Muscle layer of colon (tissue), 2 donors: Measurements from ENCODE around the gene MRC1.

Source experiments
- H3K27ac ChIP-seq: one replicate; pipeline ENCODE4 v1.7.0; 2013; ENCODE audit warnings: low read depth, mild to moderate bottlenecking, low read length, moderate library complexity
- H3K27me3 ChIP-seq, 2 donors: one replicate each; pipeline ENCODE4 v1.7.0; 2013; ENCODE audit warnings: low read length in 2 of 2, mild to moderate bottlenecking in 2 of 2; ENCODE audit not compliant: insufficient read depth in 2 of 2, control insufficient read depth in 1 of 2
- H3K36me3 ChIP-seq: one replicate; pipeline ENCODE4 v1.7.0; 2013; ENCODE audit warnings: mild to moderate bottlenecking, low read length; ENCODE audit not compliant: insufficient read depth
- H3K4me1 ChIP-seq: one replicate; pipeline ENCODE4 v1.7.0; 2013; ENCODE audit warnings: mild to moderate bottlenecking, low read length; ENCODE audit not compliant: insufficient read depth
- H3K4me3 ChIP-seq, 2 donors: one replicate each; pipeline ENCODE4 v1.7.0; 2013; ENCODE audit warnings: low read length in 2 of 2, low read depth in 1 of 2, mild to moderate bottlenecking in 1 of 2, moderate library complexity in 1 of 2
- H3K9ac ChIP-seq: one replicate; pipeline ENCODE4 v1.7.0; 2013; ENCODE audit warnings: low read length
- H3K9me3 ChIP-seq: one replicate; pipeline ENCODE4 v1.7.0; 2013; ENCODE audit warnings: mild to moderate bottlenecking, low read length
- donor health status: abdominal sarcoma.
- donor health status: Adenocarcinoma of cecum.

MRC1 gene

DNA sequence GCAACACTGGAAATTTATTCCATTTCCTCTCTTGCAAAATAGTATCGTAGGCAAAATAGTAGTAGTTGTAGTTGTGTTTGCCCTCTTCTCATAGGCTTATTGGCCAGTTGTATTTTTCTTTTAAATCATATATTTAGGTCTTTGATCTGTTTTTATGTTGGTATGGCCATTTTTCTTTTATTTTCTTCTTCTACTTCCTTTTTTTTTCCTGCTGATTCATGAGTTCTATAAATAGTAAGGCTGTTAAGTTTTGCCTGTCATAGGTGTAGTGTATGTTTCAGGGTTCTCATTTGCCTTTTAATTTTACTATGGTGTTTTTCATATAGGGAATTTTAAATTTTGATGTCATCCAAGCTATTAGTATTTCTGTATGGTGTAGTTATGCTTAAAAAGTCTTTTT lies 25.4 kb upstream of the MRC1 start:
- no peaks in the 10 kb centered on the region for H3K27me3 ChIP-seq

DNA sequence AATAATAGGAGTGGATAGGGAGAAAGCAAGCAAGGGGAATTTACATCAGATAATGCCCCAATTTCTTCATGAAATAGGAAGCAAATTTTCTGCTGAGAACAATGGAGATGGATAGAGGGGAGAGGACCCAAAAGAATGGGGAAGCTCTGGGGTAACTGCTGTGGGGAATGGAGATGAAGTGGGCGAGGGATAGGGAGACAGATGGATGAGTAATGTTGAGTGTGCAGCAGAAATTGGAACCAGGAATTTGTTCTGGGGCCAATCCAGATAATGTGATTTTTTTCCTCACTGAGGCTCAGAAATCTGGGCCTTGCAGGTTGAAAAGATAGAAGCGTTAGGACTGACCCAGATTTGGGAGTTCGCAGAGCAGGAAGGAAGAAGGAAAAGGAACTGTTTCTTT lies 24.5 kb upstream of the MRC1 start:
- H3K36me3 ChIP-seq, result no peaks in the 10 kb centered on the region

More for the DNA sequence above, 25.4 kb upstream of the MRC1 start:
- Histone ChIP-seq H3K9me3 (no peaks in the 10 kb centered on the region), H3K27ac (no peak overlapping the region), H3K4me1 (peaks cover 12% of the 10 kb centered on the region), H3K9ac (no peak overlapping the region), H3K4me3 (no peak overlapping the region), H3K36me3 (no peaks in the 10 kb centered on the region)

DNA sequence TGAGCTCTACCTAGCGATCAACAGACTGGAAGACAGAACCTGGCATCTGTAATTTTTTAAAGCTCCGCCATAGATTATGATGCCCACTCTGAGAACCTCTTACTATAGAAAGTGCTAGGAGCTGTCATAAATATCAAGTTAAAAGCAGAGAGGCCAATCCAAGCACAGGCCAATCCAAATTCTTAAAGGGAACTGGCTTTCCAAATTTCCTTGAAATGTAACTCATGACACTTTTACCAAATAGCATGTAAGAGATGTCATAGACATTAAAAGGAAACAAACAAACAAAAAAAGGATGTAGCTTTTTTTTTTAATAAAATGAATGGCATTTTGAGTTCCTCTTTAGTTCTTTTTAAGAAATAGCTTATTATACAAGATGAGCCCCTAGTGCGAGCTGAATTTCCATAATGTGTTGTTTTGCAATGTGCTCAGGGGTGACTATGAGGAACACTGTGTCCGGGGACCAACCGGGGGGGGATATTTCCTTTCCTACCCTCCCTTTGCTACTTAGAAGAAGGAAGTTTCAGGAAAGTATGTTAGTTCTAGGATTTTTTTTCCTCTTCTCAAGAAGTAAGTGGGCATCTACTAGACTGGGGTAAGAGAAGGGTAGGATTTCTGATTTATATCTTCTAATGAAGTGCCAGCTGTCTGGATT lies 23.7 kb upstream of the MRC1 start:
- Histone ChIP-seq H3K9ac (no peak overlapping the region), H3K36me3 (no peaks in the 10 kb centered on the region), H3K4me3 (no peak overlapping the region), H3K9me3 (no peaks in the 10 kb centered on the region), H3K27ac (no peak overlapping the region), H3K4me1 (peaks cover 12% of the 10 kb centered on the region), H3K27me3 (no peaks in the 10 kb centered on the region)

More for the DNA sequence above, 24.5 kb upstream of the MRC1 start:
- Histone ChIP-seq H3K4me3 (no peak overlapping the region), H3K9ac (no peak overlapping the region), H3K27me3 (no peaks in the 10 kb centered on the region), H3K4me1 (peaks cover 12% of the 10 kb centered on the region), H3K9me3 (no peaks in the 10 kb centered on the region), H3K27ac (no peak overlapping the region)

DNA sequence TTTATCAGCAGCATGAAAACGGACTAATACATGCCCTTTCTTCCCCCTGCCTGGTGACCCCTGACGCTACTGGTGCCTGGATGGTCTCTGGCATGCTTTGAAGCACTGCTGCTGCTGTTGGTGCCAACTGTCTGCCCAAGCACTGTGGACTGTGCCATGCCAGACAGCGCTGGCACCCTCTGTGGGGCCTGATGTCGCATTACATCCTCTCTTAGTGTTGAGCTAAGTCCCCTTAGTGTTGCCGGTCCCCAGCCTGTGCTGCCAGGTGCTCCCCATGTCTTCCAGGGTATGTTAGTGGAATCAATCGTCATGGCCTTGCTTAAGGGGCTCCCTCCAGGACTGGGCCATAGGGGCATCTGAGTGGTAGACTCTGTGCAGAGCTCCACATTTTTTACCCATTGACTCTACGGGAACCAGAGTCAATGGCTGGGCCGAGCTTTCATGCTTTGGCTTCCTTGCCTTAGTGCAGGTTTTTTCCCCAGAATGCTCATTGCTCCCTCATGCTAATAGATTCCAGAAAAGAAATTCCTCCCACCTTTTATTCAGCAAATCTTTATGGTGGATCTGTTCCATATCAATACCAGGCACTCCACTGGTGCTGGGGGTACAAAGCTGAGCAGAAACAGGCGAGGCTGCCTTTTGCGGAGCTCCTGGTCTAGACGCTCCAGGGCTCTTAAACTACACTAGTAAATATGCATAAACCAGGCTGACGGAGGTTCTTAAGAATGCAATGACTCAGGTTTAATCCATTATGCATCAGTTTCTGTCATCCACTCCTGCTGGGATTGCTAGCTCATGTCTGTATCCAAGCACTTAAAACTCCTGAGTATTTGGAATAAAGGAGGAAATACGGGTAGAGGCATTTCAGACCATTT lies 21.8 kb upstream of the MRC1 start:
- Histone ChIP-seq H3K36me3 (no peaks in the 10 kb centered on the region), H3K9me3 (no peaks in the 10 kb centered on the region), H3K27ac (no peak overlapping the region), H3K4me1 (peaks cover 12% of the 10 kb centered on the region), H3K9ac (no peak overlapping the region), H3K4me3 (no peak overlapping the region), H3K27me3 (no peaks in the 10 kb centered on the region)

DNA sequence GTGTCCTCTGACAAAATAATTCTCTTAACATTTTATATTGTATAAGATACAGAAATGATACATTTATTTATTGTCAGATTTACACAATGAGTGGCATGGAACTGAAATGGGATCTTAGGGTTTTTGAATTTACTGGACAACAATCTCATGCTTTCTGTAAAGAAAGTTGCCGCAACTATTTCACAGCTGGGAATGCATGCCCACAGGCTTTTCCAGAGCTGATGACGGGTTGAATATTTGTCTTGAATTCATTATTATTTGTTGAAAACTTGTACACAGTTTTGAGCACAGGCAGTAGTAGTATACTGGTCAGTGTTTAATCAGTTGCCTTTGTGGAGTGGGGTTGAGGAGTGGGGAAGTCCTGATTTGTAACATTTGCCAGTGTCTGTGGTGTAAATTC lies 20.5 kb upstream of the MRC1 start:
- Histone ChIP-seq H3K27me3 (no peaks in the 10 kb centered on the region), H3K4me1 (peaks cover 2% of the 10 kb centered on the region), H3K27ac (no peak overlapping the region), H3K36me3 (no peaks in the 10 kb centered on the region), H3K9me3 (no peaks in the 10 kb centered on the region), H3K9ac (no peak overlapping the region), H3K4me3 (no peak overlapping the region)

DNA sequence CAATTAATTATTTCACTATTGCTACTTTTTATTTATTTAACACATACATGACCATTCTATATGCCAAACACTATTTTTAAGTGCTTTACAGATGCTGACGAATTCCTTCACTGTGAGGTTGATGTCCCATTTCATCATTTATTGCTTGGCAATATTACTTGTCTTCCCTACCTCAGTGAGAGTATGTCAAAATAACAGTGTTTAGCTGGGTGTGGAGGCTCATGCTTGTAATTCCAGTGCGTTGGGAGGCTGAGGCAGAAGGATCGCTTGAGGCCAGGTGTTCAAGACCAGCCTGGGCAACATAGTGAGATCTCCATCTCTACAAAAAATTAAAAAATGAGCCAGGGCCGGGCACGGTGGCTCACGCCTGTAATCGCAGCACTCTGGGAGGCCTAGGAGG lies 19.8 kb upstream of the MRC1 start:
- no peak overlapping the region for H3K9ac ChIP-seq
- H3K9me3 ChIP-seq, result no peaks in the 10 kb centered on the region
- no peak overlapping the region for H3K27ac ChIP-seq
- no peak overlapping the region for H3K4me3 ChIP-seq
- no peaks in the 10 kb centered on the region for H3K36me3 ChIP-seq
- no peaks in the 10 kb centered on the region for H3K27me3 ChIP-seq
- H3K4me1 ChIP-seq, result no peaks in the 10 kb centered on the region

DNA sequence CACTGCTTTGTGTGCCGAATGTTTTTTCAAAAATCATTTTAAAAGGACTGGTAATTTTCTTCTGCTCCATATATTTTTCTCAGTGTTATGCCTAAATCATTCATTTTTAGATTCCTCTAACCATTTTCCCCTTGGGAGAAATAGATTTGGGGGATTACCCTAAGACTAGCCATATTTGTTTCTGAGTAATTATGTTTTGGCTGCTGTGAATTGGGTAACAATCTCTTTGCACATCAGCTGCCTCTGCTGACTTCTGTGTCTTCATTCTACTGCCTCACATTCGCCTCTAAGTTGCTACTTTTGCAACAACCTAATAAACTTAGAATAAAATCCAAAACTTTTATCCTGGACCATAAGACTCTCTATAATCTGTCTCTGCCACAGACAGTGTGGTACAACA lies 18.5 kb upstream of the MRC1 start:
- Histone ChIP-seq H3K27ac (no peak overlapping the region), H3K4me1 (no peaks in the 10 kb centered on the region), H3K36me3 (no peaks in the 10 kb centered on the region), H3K4me3 (no peak overlapping the region), H3K9ac (no peak overlapping the region), H3K9me3 (no peaks in the 10 kb centered on the region), H3K27me3 (no peaks in the 10 kb centered on the region)

DNA sequence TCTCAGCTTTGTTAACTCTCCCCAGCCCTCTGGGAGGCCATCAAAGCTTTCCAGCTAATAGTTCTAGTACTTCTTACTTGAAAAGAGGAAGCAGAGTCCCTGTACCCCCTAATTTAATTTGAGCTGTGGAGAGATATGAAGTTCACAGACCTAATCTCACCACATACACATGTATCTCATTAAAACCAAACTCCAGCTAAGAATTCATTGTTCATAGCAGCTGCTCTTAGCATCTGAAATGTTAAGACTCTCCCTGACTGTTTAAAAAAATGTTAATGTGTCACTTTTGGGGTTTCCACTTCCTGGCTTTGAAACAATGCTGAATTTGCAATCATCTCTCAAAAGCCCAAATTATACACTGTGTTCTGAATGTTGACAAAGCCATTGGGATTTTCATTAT lies 16.2 kb upstream of the MRC1 start:
- H3K27me3 ChIP-seq, result no peaks in the 10 kb centered on the region
- H3K9ac ChIP-seq, result no peak overlapping the region
- H3K4me1 ChIP-seq, result no peaks in the 10 kb centered on the region
- no peaks in the 10 kb centered on the region for H3K9me3 ChIP-seq
- no peaks in the 10 kb centered on the region for H3K36me3 ChIP-seq
- no peak overlapping the region for H3K4me3 ChIP-seq
- no peak overlapping the region for H3K27ac ChIP-seq

DNA sequence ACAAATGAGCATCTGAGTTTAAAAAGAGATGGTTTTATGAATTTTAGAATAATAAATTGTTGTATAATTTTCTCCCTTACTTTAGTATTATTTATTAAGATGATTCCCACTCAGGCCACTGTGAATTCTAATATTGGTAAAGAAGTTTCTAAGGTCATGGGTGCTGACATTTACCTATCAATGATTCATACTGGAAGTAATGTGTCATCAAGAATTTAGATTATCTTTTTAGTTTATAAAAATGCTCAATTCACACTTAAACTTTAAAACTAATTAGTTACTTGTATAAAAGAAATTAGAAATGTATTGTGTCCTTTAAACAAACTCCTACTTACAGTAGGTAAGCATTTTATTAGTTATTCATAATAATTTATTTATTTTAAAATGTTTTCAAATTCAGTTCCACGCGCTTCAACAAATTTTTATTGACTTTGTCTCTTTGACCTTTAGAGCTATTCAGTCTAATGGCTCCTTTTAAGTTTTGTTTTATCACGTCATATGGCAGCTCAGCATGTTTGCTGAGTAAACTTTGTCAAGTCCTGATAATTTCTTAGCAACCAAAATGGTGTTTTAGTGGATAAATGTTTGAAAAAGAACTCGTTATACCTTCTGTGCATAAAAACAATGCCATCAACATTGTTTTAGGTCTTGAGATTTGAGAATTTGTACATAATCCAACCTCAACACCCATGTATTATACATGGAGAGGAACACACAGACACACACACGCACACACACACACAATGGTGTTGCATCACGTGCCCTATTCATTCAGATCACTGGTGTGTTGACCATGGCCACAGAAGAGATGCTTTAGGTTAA lies 15.1 kb upstream of the MRC1 start:
- no peak overlapping the region for H3K4me3 ChIP-seq
- no peaks in the 10 kb centered on the region for H3K4me1 ChIP-seq
- H3K27me3 ChIP-seq, result no peaks in the 10 kb centered on the region
- H3K36me3 ChIP-seq, result no peaks in the 10 kb centered on the region
- no peak overlapping the region for H3K9ac ChIP-seq
- H3K27ac ChIP-seq, result no peak overlapping the region
- no peaks in the 10 kb centered on the region for H3K9me3 ChIP-seq

DNA sequence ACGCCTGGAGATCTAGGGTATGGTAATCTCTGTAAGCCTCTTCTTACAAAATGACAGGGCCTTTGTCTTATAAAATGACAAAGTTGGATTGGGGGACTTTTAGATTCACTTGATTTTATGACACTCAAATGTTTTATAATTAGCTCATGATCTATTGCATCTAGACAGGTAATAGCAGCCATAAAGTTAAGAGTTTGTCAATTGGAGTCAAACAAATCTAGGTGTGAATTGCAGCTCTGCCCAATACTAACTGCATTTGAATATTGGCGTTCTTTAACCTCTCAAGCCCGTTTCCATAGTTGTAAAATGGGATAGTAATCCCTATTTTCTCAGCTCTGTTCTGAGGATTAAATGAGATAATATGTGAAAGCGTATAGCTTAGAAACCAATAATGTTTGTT lies 14.1 kb upstream of the MRC1 start:
- H3K27ac ChIP-seq, result no peak overlapping the region
- H3K4me3 ChIP-seq, result no peak overlapping the region
- no peaks in the 10 kb centered on the region for H3K36me3 ChIP-seq
- no peaks in the 10 kb centered on the region for H3K9me3 ChIP-seq
- no peaks in the 10 kb centered on the region for H3K27me3 ChIP-seq
- H3K4me1 ChIP-seq, result no peaks in the 10 kb centered on the region
- no peak overlapping the region for H3K9ac ChIP-seq

DNA sequence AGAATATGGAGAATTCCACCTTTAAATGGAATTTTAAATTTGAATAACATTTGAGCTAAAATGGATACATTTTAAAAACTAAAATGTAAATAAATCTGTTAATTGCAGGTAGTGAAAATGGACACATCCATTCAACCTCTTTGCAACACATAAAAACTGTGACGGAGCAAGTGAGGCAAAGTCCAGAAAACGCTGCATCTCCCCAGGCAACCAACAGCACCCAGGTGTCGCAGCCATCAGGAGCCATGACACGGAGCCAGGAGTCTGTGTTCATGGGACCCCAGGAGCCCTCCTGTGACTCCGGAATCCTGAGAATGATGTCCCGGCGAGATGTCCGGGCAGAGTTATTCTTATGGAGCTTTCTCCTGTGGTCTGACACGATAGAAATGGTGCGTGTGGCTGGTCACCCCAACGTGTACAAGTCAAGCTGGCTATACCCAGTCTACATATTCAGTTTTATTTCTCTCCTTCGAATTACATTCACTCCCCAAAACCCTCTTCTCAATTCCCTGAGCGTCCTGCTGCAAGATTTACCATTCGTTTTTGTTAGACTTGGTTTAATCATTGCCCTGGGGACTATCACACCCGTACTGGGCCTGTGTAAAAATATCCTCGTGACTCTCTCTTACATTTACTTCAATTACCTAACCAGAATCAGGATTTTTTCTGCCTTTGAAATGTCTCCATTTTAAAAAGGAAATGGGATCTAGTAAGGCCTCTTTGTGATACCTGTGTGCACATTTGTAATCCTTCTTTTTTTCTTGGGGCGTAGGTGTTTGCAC lies 13.1 kb upstream of the MRC1 start:
- Histone ChIP-seq H3K36me3 (no peaks in the 10 kb centered on the region), H3K9me3 (no peaks in the 10 kb centered on the region), H3K4me3 (no peak overlapping the region), H3K27ac (no peak overlapping the region), H3K4me1 (no peaks in the 10 kb centered on the region), H3K27me3 (no peaks in the 10 kb centered on the region), H3K9ac (no peak overlapping the region)
